Loucy (cell line): ENCODE data around the gene MAN1B1.

Source experiments
- H2AFZ ChIP-seq: fragments of 200-600 bp; sonication (generic); 2 replicates; pipeline ENCODE4 v1.6.0; 2016; ENCODE audit warnings: antibody characterized with exemption, mild to moderate bottlenecking, low read length, moderate library complexity
- H3F3A ChIP-seq: fragments of 200-600 bp; 2 replicates; pipeline ENCODE4 v1.6.0; 2016; ENCODE audit warnings: antibody characterized with exemption, low read depth, mild to moderate bottlenecking
- H3K27me3 ChIP-seq: fragments of 200-600 bp; sonication (generic); 2 replicates; pipeline ENCODE4 v1.6.1; 2014; ENCODE audit warnings: low read length, mild to moderate bottlenecking; ENCODE audit not compliant: insufficient read depth, poor library complexity, severe bottlenecking
- H3K36me3 ChIP-seq: fragments of 200-600 bp; sonication (generic); 2 replicates; pipeline ENCODE4 v1.6.1; 2016; ENCODE audit warnings: low read length; ENCODE audit not compliant: insufficient read depth
- H3K4me1 ChIP-seq: fragments of 200-600 bp; sonication (generic); 2 replicates; pipeline ENCODE4 v1.5.1; 2014; ENCODE audit warnings: low read length, mild to moderate bottlenecking; ENCODE audit not compliant: insufficient read depth, poor library complexity, severe bottlenecking
- H3K4me2 ChIP-seq: fragments of 200-600 bp; sonication (generic); 2 replicates; pipeline ENCODE4 v1.6.0; 2014; ENCODE audit warnings: antibody characterized with exemption, low read length, low read depth, mild to moderate bottlenecking; ENCODE audit not compliant: poor library complexity, severe bottlenecking
- H3K4me3 ChIP-seq: fragments of 200-600 bp; sonication (generic); 2 replicates; pipeline ENCODE4 v1.5.1; 2014; ENCODE audit warnings: low read length, mild to moderate bottlenecking, mixed read lengths; ENCODE audit not compliant: poor library complexity, severe bottlenecking
- H3K79me2 ChIP-seq: fragments of 200-600 bp; sonication (generic); 2 replicates; pipeline ENCODE4 v1.6.1; 2014; ENCODE audit warnings: low read length; ENCODE audit not compliant: insufficient read depth
- H3K9ac ChIP-seq: fragments of 200-600 bp; sonication (generic); 2 replicates; pipeline ENCODE4 v1.6.0; 2014; ENCODE audit warnings: mild to moderate bottlenecking, low read depth, low read length, moderate library complexity; ENCODE audit not compliant: poor library complexity, severe bottlenecking
- H3K9me2 ChIP-seq: fragments of 200-600 bp; sonication (generic); replicated peaks from 2 replicates; pipeline ENCODE4 v1.6.1; 2016; ENCODE audit warnings: low read depth, low read length, mixed read lengths
- H3K9me3 ChIP-seq: fragments of 200-600 bp; sonication (generic); 2 replicates; pipeline ENCODE4 v1.6.1; 2014; ENCODE audit warnings: mild to moderate bottlenecking, antibody characterized with exemption, low read length, low read depth; ENCODE audit not compliant: insufficient read depth
- H4K20me1 ChIP-seq: fragments of 200-600 bp; sonication (generic); 2 replicates; pipeline ENCODE4 v1.6.0; 2014; ENCODE audit warnings: antibody characterized with exemption, low read length, mild to moderate bottlenecking; ENCODE audit not compliant: insufficient read depth, poor library complexity, severe bottlenecking
- CTCF ChIP-seq: fragments of 200-600 bp; sonication (generic); conservative IDR thresholded peaks from 2 replicates; pipeline ENCODE4 v1.5.1; 2014; ENCODE audit warnings: mild to moderate bottlenecking, antibody characterized with exemption, low read length
- EZH2phosphoT487 ChIP-seq: fragments of 200-600 bp; IDR thresholded peaks from 2 replicates; pipeline ENCODE4 v1.6.1; 2018; ENCODE audit warnings: antibody characterized with exemption, mild to moderate bottlenecking, moderate library complexity, borderline replicate concordance

The MAN1B1 gene

GRCh38 chr9:137077010-137077747 lies 9.6 kb upstream of the MAN1B1 start, which contains the start of gene UAP1L1:
TSS of gene UAP1L1 (plus strand) at chr9:137077517. CDS start at chr9:137077533, 16 bp downstream.
- H3K36me3 ChIP-seq = no peaks in the 10 kb centered on the region
- peak within 1 kb of the TSS; percentile 62 for H3K9ac ChIP-seq
- no peaks in the 10 kb centered on the region for H3F3A ChIP-seq
- no peaks in the 10 kb centered on the region for H3K4me1 ChIP-seq
- TF ChIP-seq EZH2phosphoT487 (no peak), CTCF (no peak)
- H3K9me2 ChIP-seq = no peaks in the 10 kb centered on the region
- no peak within 1 kb of the TSS for H2AFZ ChIP-seq
- peak within 1 kb of the TSS; percentile 73 for H3K4me3 ChIP-seq
- H4K20me1 ChIP-seq = peaks cover 5% of the 10 kb centered on the region
- H3K27me3 ChIP-seq = no peaks in the 10 kb centered on the region
- peaks cover 5% of the 10 kb centered on the region; the same call in 1 of the 2 replicates for H3K79me2 ChIP-seq
- H3K4me2 ChIP-seq = peak within 1 kb of the TSS; percentile 69
- H3K9me3 ChIP-seq = no peaks in the 10 kb centered on the region

- Histone ChIP-seq H3K9me2 (no peaks in the 10 kb centered on the region), H3K9ac (peak overlapping the region; percentile 62), H3K36me3 (no peaks in the 10 kb centered on the region), H3K4me2 (peak overlapping the region; percentile 69), H3K27me3 (no peaks in the 10 kb centered on the region), H3K4me1 (no peaks in the 10 kb centered on the region), H3K9me3 (no peaks in the 10 kb centered on the region), H3F3A (no peaks in the 10 kb centered on the region), H4K20me1 (peaks cover 5% of the 10 kb centered on the region), H3K79me2 (peaks cover 5% of the 10 kb centered on the region; the same call in 1 of the 2 replicates), H2AFZ (no peak overlapping the region), H3K4me3 (peak overlapping the region; percentile 73)
- TF ChIP-seq EZH2phosphoT487 = no peak
- no peak for TF ChIP-seq CTCF
Observed at GRCh38 chr9:137077758-137078693, 8.8 kb upstream of the MAN1B1 start.

GRCh38 chr9:137078701-137079400 lies 7.9 kb upstream of the MAN1B1 start:
- H3K9ac ChIP-seq = peak overlapping the region; percentile 62
- H3K4me2 ChIP-seq = peak overlapping the region; percentile 69
- no peaks in the 10 kb centered on the region for H3K9me3 ChIP-seq
- H3K27me3 ChIP-seq = no peaks in the 10 kb centered on the region
- no peak for TF ChIP-seq CTCF
- TF ChIP-seq EZH2phosphoT487 = no peak
- no peaks in the 10 kb centered on the region for H3F3A ChIP-seq
- no peaks in the 10 kb centered on the region for H3K9me2 ChIP-seq
- no peaks in the 10 kb centered on the region for H3K36me3 ChIP-seq
- H3K4me1 ChIP-seq = no peaks in the 10 kb centered on the region
- H3K79me2 ChIP-seq = peaks cover 5% of the 10 kb centered on the region; the same call in 1 of the 2 replicates
- peaks cover 5% of the 10 kb centered on the region for H4K20me1 ChIP-seq
- H2AFZ ChIP-seq = no peak overlapping the region
- peak overlapping the region; percentile 73 for H3K4me3 ChIP-seq
